Measurements from ENCODE around the gene HDAC9. TPM values are rescaled to one million over a fixed set of nuclear protein-coding genes. Genes with fewer than 3 reads are reported as not detected.

Gene HDAC9
- total and polyA plus RNA-seq, 2 experiments from 2014 or later, result 3.7 to 9.4 TPM

GRCh38 chr7:18778594-18778993, 283.0 kb downstream of the HDAC9 start:
- TF ChIP-seq CTCF (IDR thresholded peaks at IDR 0.05; ENCODE audit: poor library complexity) (no peak), EZH2 (IDR thresholded peaks at IDR 0.05; ENCODE audit: borderline replicate concordance) (no peak), EZH2phosphoT487 (IDR thresholded peaks at IDR 0.05; ENCODE audit: low read depth, severe bottlenecking, unreplicated experiment) (no peak)
- Histone ChIP-seq H3K9me2 (replicated peaks; ENCODE audit: insufficient read depth) (no peaks in the 10 kb centered on the region), H3K4me3 (no peak overlapping the region), H3K4me2 (no peak overlapping the region), H3K9me3 (ENCODE audit: low read depth) (no peaks in the 10 kb centered on the region), H3K27ac (no peak overlapping the region), H2AFZ (no peak overlapping the region), H3K27me3 (no peaks in the 10 kb centered on the region), H3K36me3 (replicated peaks; ENCODE audit: insufficient read depth, low read depth) (no peaks in the 10 kb centered on the region), H3K4me1 (ENCODE audit: insufficient read depth) (no peaks in the 10 kb centered on the region), H4K20me1 (ENCODE audit: insufficient read depth, poor library complexity, severe bottlenecking) (no peaks in the 10 kb centered on the region), H3K79me2 (no peaks in the 10 kb centered on the region)
- no peak for DNase-seq (ENCODE audit: low spot score)
- 51% methylated on average over 3 of the region's 3 CpGs for WGBS (ENCODE audit: low lambda C conversion rate, missing lambda C conversion rate)

DNA sequence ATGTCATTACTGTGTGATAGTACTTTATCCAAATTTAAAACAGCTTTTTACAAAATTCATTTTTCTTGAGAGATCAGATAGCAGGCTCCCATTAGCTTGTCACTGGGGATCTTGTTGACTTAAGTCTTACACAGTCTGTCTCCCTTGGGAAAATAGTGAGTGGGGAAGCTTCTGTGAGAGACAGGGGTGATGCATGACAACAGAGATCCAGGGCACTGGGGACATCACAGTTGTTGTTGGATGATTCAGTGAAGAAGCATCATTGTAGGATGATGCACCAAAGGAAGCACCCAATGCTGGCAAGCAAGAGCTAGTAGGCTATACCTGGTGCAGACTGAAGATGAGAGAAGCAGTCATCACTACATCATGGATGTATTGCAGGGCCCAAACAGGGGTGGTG, 284.7 kb downstream of the HDAC9 start:
- TF ChIP-seq CTCF (IDR thresholded peaks at IDR 0.05; ENCODE audit: poor library complexity) (no peak), EZH2phosphoT487 (IDR thresholded peaks at IDR 0.05; ENCODE audit: low read depth, severe bottlenecking, unreplicated experiment) (no peak), EZH2 (IDR thresholded peaks at IDR 0.05; ENCODE audit: borderline replicate concordance) (no peak)
- no peak for DNase-seq (ENCODE audit: low spot score)
- no peaks in the 10 kb centered on the region for H4K20me1 ChIP-seq (ENCODE audit: insufficient read depth, poor library complexity, severe bottlenecking)
- no peaks in the 10 kb centered on the region for H3K79me2 ChIP-seq
- H3K9me2 ChIP-seq (replicated peaks; ENCODE audit: insufficient read depth), result no peaks in the 10 kb centered on the region
- H2AFZ ChIP-seq, result no peak overlapping the region
- no peaks in the 10 kb centered on the region for H3K36me3 ChIP-seq (replicated peaks; ENCODE audit: insufficient read depth, low read depth)
- H3K27me3 ChIP-seq, result no peaks in the 10 kb centered on the region
- H3K4me3 ChIP-seq, result no peak overlapping the region
- no peaks in the 10 kb centered on the region for H3K9me3 ChIP-seq (ENCODE audit: low read depth)
- no peak overlapping the region for H3K4me2 ChIP-seq
- no peaks in the 10 kb centered on the region for H3K4me1 ChIP-seq (ENCODE audit: insufficient read depth)
- H3K27ac ChIP-seq, result no peak overlapping the region

- Histone ChIP-seq H3K9me2 (replicated peaks; ENCODE audit: insufficient read depth) (no peaks in the 10 kb centered on the region), H3K36me3 (replicated peaks; ENCODE audit: insufficient read depth, low read depth) (no peaks in the 10 kb centered on the region), H3K27me3 (no peaks in the 10 kb centered on the region), H3K4me3 (no peak overlapping the region), H3K4me2 (no peak overlapping the region), H3K4me1 (ENCODE audit: insufficient read depth) (no peaks in the 10 kb centered on the region), H3K27ac (no peak overlapping the region), H4K20me1 (ENCODE audit: insufficient read depth, poor library complexity, severe bottlenecking) (no peaks in the 10 kb centered on the region), H2AFZ (no peak overlapping the region), H3K9me3 (ENCODE audit: low read depth) (no peaks in the 10 kb centered on the region), H3K79me2 (no peaks in the 10 kb centered on the region)
- DNase-seq (ENCODE audit: low spot score), result no peak
- WGBS (ENCODE audit: low lambda C conversion rate, missing lambda C conversion rate), result 91% methylated on average over 3 of the region's 3 CpGs
- TF ChIP-seq CTCF (IDR thresholded peaks at IDR 0.05; ENCODE audit: poor library complexity), result no peak
- TF ChIP-seq EZH2phosphoT487 (IDR thresholded peaks at IDR 0.05; ENCODE audit: low read depth, severe bottlenecking, unreplicated experiment), result no peak
- TF ChIP-seq EZH2 (IDR thresholded peaks at IDR 0.05; ENCODE audit: borderline replicate concordance), result no peak
Observed at GRCh38 chr7:18780938-18781337, 285.4 kb downstream of the HDAC9 start.

DNA sequence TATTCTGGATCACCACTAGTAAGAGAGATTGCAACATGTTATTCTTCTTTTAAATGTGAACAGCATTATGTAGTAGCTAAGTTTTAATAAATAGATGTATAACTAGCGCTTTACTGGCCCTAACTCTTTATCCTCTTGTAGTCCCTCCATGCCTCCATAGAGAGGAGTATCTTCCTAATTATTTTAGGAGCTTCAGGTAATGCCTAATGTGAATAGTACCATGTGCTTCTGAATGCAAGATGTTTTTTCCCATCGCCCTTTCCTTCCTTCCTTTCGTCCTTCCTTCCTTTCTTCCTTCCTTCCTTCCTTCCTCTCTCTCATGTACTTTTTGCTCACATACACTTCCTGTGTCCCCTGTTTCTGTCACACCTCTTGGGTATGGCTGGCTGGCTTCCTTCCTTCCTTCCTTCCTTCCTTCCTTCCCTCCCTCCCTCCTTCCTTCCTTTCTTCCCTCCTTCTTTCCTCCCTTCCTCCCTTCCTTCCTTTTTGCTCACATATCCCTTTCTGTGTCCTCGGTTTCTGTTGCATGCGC, 290.7 kb downstream of the HDAC9 start:
- H3K36me3 ChIP-seq (replicated peaks; ENCODE audit: insufficient read depth, low read depth), result no peaks in the 10 kb centered on the region
- H3K27me3 ChIP-seq, result no peaks in the 10 kb centered on the region
- no peak for DNase-seq (ENCODE audit: low spot score)
- no peaks in the 10 kb centered on the region for H3K9me2 ChIP-seq (replicated peaks; ENCODE audit: insufficient read depth)
- no peaks in the 10 kb centered on the region for H4K20me1 ChIP-seq (ENCODE audit: insufficient read depth, poor library complexity, severe bottlenecking)
- H3K4me2 ChIP-seq, result no peak overlapping the region
- no peak overlapping the region for H3K27ac ChIP-seq
- no peaks in the 10 kb centered on the region for H3K79me2 ChIP-seq
- H3K9me3 ChIP-seq (ENCODE audit: low read depth), result no peaks in the 10 kb centered on the region
- H3K4me3 ChIP-seq, result no peak overlapping the region
- H2AFZ ChIP-seq, result no peak overlapping the region
- WGBS (ENCODE audit: low lambda C conversion rate, missing lambda C conversion rate), result 87% methylated on average over 5 of the region's 5 CpGs
- no peak for TF ChIP-seq EZH2phosphoT487 (IDR thresholded peaks at IDR 0.05; ENCODE audit: low read depth, severe bottlenecking, unreplicated experiment)
- TF ChIP-seq CTCF (IDR thresholded peaks at IDR 0.05; ENCODE audit: poor library complexity), result no peak
- TF ChIP-seq EZH2 (IDR thresholded peaks at IDR 0.05; ENCODE audit: borderline replicate concordance), result no peak
- no peaks in the 10 kb centered on the region for H3K4me1 ChIP-seq (ENCODE audit: insufficient read depth)

Measured in hepatocyte (in vitro differentiated cells).